NCI-H146 (cell line): ENCODE data around the gene AQP1.

Source experiments
- DNase-seq: peaks from one replicate; lab custom pipeline; 2025; lab: John Stamatoyannopoulos, UW

The AQP1 gene

GRCh38 chr7:30906515-30907240 is 5.0 kb upstream of the AQP1 start:
- DNase-seq: no peak

DNA sequence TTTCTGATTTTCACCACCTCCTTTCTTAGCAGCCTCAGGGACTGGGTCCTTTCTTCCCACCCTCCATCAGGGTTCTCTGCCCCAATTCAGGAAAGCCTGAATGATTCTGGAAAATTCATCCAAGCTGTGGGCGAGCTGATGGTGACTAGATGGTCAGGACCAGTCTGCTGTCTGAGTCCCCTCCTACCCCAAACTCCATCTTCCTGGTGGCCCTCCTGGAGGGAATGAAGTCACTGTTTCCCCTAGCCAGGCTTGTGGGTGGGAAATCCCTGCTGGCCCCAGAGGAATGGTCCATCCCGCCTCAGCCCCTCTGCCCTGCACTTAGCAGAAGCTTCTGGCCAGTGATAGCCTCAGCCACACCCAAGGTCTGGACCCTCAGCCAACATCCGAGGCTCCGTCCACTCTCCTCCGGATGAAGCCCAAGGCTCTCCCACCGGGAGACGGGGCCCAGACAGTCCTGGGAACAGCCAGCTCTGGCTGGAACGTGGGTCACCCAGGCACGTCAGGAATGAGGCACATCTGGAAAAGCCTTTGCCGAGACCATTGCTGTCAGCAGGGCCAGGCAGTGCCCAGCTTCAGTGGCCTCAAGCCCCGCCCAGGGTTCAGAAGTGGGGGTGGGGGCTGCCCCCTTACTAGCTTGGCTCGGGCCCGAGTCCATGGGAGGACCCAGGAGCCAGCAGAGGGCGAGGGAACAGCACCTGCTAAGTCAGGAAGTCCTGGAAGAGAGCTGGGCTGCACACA is 4.0 kb upstream of the AQP1 start:
- no peak for DNase-seq

DNA sequence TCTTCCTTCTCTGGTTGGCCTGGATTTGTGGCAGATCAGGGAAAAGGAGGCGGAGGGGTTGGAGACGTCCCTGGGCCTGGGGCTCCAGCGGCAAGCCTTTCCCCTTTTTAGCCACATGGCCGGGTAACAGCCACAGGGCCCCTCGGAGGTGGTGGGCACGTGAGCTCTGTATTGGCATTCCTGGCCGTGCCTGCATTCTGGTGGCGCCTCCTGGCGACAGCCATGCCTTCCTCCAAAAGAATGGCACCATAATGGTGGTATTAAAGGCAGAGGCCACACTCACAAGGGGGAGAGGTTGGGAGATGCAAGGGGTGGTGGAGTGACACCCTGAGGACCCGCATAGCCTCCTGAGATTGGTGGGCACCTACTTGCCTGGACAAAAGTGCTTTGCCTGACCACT is 3.0 kb upstream of the AQP1 start:
- DNase-seq: no peak

DNA sequence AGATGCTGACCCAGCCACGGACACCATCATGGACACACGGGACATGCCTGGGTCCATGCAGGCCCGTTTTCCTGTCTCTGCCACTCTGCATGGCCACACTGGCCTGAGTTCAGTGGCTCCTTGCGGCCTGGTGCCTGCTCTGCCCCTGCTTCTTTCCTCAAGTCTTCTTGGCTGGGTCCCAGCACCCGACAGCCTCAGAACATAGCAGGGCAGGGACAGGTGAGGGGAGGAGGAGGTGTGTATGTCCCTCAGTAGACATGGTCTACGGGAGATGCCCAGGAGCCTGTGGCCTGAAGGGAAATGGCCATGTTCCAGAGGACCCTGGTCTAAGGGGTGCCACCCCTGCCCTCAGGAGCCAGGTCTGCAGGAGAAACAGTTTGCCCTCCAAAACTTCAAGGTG is 2.2 kb upstream of the AQP1 start:
- no peak for DNase-seq

GRCh38 chr7:30910411-30911073 is 1.1 kb upstream of the AQP1 start:
- DNase-seq: no peak

GRCh38 chr7:30911133-30911532 is 520 bp upstream of the AQP1 start:
- DNase-seq: no peak

- no peak for DNase-seq
Measured at GRCh38 chr7:30912021-30912730, 523 bp downstream of the AQP1 start.

DNA sequence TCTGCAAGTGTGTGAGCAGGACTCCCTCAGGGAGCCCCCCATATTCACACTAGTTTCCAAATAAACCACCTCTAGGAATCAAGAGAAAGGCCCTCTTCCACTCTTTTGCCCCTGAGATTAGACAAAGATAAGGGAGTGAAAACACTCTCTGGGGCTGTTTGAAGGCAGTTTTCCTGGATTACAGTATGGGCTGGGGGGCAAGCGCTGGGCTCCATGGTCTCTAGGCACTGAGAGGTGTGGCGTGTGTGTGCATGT is 1.0 kb downstream of the AQP1 start:
- no peak for DNase-seq

- DNase-seq: no peak
Measured at GRCh38 chr7:30912986-30913811, 1.5 kb downstream of the AQP1 start.

GRCh38 chr7:30913821-30914515 is 2.3 kb downstream of the AQP1 start:
- no peak for DNase-seq

- no peak for DNase-seq
Measured at GRCh38 chr7:30914596-30914995, 2.9 kb downstream of the AQP1 start.

GRCh38 chr7:30915005-30915601 is 3.5 kb downstream of the AQP1 start:
- no peak for DNase-seq

- no peak for DNase-seq
Measured at GRCh38 chr7:30915751-30916150, 4.1 kb downstream of the AQP1 start.

DNA sequence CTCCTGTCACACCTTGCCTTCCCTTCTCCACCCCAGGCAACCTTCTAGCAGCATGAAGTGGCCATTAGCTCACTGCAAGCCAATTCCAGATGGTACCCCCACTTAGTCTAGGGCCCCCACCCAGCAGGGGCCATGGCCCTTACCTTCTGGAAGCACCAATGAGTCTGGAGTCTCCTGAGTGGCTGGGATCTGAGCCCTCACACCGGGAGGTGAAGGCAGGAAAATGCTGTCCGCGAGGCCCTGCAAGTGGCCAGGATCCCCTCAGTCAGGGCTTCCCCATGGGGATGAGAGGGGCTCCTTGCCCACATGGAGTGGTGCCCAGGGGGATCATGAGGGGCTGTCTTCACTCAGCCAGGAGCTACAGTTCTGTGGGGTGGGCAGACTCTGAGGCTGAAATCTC is 4.6 kb downstream of the AQP1 start:
- no peak for DNase-seq

GRCh38 chr7:30916767-30917166 is 5.1 kb downstream of the AQP1 start:
- no peak for DNase-seq

DNA sequence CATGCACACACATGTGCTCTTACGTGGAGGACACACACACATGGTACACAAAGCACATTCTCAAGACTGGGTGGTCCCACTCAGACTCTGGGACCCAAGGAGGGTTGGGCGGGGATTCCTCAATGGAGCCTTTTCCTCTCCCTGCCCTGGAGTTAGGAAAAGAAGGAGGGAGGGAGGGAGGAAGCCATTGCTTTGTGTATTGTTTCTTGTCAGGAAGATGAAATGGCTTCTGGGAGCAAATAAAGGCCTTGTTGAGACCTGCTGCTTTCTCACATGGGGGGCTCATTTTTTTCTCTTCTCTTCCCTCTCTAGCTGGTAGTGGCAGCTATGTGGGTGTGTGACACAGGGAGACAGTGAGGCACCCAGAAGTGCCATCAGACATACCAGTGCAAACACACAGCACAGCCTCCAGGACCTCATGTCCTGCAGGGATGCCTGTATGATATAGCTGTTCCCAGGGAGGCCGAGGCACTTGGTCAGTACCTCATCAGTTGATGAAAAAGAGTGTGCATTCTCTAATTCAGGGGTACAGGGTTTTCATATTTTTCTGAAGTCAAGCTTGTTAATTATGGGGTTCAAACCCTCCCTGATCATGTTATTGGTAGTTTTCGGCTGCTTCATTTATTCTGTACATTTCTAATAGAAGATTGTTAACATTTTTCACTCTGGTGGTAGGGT is 5.7 kb downstream of the AQP1 start:
- no peak for DNase-seq

DNA sequence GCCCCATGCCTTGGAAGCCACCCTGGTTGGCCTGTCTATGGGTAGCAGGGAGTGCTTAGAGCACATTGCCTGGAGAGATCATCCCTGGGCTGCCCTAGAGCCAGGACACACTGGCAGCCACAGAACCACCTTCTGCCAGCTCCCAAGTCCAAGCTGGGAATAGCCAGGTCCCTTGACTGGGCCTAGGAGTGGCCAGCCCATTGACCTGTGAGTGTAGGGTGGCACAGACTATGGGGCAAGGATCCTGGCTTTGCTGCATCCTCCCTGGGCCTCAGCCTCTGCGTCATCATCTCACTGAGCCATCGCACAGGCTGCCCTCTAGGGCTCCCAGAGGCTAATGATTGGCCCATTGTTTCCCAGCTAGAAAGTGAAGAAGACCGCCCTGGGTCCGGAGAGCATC is 7.0 kb downstream of the AQP1 start:
- no peak for DNase-seq

- no peak for DNase-seq
Measured at GRCh38 chr7:30920021-30920583, 8.4 kb downstream of the AQP1 start.

DNA sequence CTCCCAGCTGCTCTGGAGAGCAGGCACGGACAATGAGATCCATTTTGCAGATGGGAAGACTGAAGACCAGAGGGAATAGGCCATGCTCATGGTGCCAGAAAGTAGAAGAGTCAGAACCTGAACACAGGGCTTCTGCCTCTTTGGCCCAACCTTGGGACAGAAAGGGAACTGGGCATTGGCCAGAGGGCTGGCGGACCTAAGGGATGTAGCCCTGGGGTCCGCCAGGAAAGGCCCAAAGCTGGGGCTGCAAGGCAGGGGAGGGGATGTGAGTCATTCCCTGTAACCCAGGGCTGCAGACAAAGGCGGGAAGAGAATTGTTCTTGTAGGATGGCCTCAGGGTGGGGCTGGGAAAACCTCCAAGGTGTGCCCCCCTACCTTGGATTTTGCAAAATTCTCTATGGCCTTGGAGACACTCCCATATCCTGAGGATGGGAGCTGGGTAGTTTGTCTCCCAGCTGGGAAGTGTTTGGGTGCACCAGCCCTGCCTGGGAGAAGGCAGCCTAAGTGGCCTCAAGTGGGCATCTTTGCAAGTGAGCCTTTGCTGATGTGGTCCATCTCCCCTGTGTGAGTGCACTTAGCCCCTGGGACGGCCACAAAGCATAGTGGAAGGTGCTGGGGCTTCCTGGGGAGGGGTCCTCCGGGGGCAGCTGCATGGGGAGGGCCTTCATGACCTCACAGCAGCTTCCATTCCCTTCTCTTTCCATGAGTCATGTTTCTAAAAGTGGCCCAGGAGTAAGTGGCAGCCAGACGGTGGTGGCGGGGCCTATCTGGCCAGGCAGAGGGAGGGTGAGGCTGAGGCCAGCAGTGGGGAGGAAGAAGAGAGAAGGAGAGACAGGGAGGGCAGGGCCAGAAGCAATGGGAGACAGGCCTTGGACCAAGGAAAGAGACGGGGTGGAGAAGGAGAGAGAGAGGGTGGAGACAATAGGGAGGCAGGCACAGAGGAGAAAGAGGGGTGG is 9.2 kb downstream of the AQP1 start:
- DNase-seq: no peak
